Mucosa of descending colon (tissue), 3 donors: ENCODE measurements around the gene ANP32A. TPM values are rescaled to one million over a fixed set of nuclear protein-coding genes. Genes with fewer than 3 reads are reported as not detected.

ENCODE experiments used
- ATAC-seq: fragments of 200-7000 bp; cut with Tn5 transposase; one replicate; pipeline ENCODE4 v1.9.1; 2020; ENCODE audit warnings: mild to moderate bottlenecking, moderate library complexity
- DNase-seq, 3 donors: peaks; one replicate each; pipeline ENCODE4 v3.0.0-alpha.2; 2020
- H3K36me3 ChIP-seq: fragments of 200-600 bp; one replicate; pipeline ENCODE4 v1.8.0; 2021; ENCODE audit warnings: low read depth, mild to moderate bottlenecking
- H3K4me1 ChIP-seq: fragments of 200-600 bp; one replicate; pipeline ENCODE4 v1.8.0; 2021; ENCODE audit warnings: low read depth, mild to moderate bottlenecking
- H3K4me3 ChIP-seq: fragments of 200-600 bp; one replicate; pipeline ENCODE4 v1.8.0; 2021; ENCODE audit warnings: mild to moderate bottlenecking
- H3K9me3 ChIP-seq: fragments of 200-600 bp; one replicate; pipeline ENCODE4 v1.8.0; 2021; ENCODE audit warnings: mild to moderate bottlenecking
- CTCF ChIP-seq: fragments of 200-600 bp; IDR thresholded peaks from one replicate; pipeline ENCODE4 v1.8.0; 2022; ENCODE audit warnings: antibody characterized with exemption, mild to moderate bottlenecking
- intact Hi-C, 2 donors: fragments of 100-400 bp; cut with DNase I in 1 of 2; cut with micrococcal nuclease in 1 of 2; formaldehyde crosslinking; loops; one replicate each; pipeline versions ENCODE4 v1.11.0 to v1.11.1; 2022; cut with DNase I, micrococcal nuclease
- total RNA-seq, 3 donors: library from RNA; stranded (reverse); fragmentation: NEBNext Ultra II Directional in 2 of 3; extraction: Animal tissue kit (Norgen Biotek cat#: 25700) in 2 of 3; gene quantifications; one replicate each; pipeline versions ENCODE4 v1.2.1 to v1.2.4, GENCODE V29; 2021 to 2023
- donor health status: DM: no; HTN: no; CAD: no; lungs with moderate emphysema.
- donor health status: DM: no; HTN: no; CAD: no.
- donor health status: DM: no; HTN: yes; CAD: no.

The ANP32A gene
- total RNA-seq, 3 donors from 2014 or later = 101 to 113 (median 109) TPM

- Histone ChIP-seq H3K9me3 (no peaks in the 10 kb centered on the region), H3K36me3 (no peaks in the 10 kb centered on the region), H3K4me1 (peaks cover 21% of the 10 kb centered on the region), H3K4me3 (peak overlapping the region; percentile 82)
- intact Hi-C loops = no loop called here
- DNase-seq (peak; percentile 51 to 80 (median 73)), ATAC-seq (peak; percentile 4)
- TF ChIP-seq CTCF = no peak
These were observed 1.8 kb downstream of the ANP32A start for GRCh38 chr15:68818769-68819494.

GRCh38 chr15:68818066-68818768 is 2.5 kb downstream of the ANP32A start:
- ATAC-seq = peak; percentile 32

GRCh38 chr15:68817304-68818065 is 3.2 kb downstream of the ANP32A start:
- no peak for TF ChIP-seq CTCF
- H3K4me3 ChIP-seq = peak overlapping the region; percentile 82
- no peaks in the 10 kb centered on the region for H3K9me3 ChIP-seq
- peak; percentile 77 to 85 (median 85) for DNase-seq
- peaks cover 24% of the 10 kb centered on the region for H3K4me1 ChIP-seq
- peak; percentile 55 for ATAC-seq
- no peaks in the 10 kb centered on the region for H3K36me3 ChIP-seq
- intact Hi-C loops = no loop called here

More at GRCh38 chr15:68818066-68818768, 2.5 kb downstream of the ANP32A start:
- H3K36me3 ChIP-seq = no peaks in the 10 kb centered on the region
- peak overlapping the region; percentile 82 for H3K4me3 ChIP-seq
- intact Hi-C loops = no loop called here
- TF ChIP-seq CTCF = no peak
- peak; percentile 68 to 82 (median 82) for DNase-seq
- no peaks in the 10 kb centered on the region for H3K9me3 ChIP-seq
- H3K4me1 ChIP-seq = peaks cover 23% of the 10 kb centered on the region

GRCh38 chr15:68816795-68817303 is 3.8 kb downstream of the ANP32A start:
- H3K9me3 ChIP-seq = no peaks in the 10 kb centered on the region
- TF ChIP-seq CTCF = no peak
- ATAC-seq (peak; percentile 26), DNase-seq (peak in 2 of 3 donors; percentile 32 to 64)
- intact Hi-C loops = no loop called here
- H3K4me1 ChIP-seq = peaks cover 18% of the 10 kb centered on the region
- no peaks in the 10 kb centered on the region for H3K36me3 ChIP-seq
- peak overlapping the region; percentile 82 for H3K4me3 ChIP-seq

GRCh38 chr15:68816158-68816557 is 4.5 kb downstream of the ANP32A start:
- TF ChIP-seq CTCF = no peak
- DNase-seq (no peak), ATAC-seq (no peak)
- Histone ChIP-seq H3K36me3 (no peaks in the 10 kb centered on the region), H3K4me3 (no peak overlapping the region), H3K9me3 (no peaks in the 10 kb centered on the region), H3K4me1 (peaks cover 18% of the 10 kb centered on the region)
- intact Hi-C loops = no loop called here
